NOMO-1 treated with DMSO at 0.1 percent for 48 hours (cell line): ENCODE measurements around the gene CNOT11.
"Not testable (repeated sequence)": the region's sequence is repeated elsewhere in the genome, so short reads cannot be mapped to it uniquely, and the experiment has no call there.

Experiments
- DNase-seq: peaks from one replicate; lab custom pipeline; 2025; ENCODE audit not compliant: unreplicated experiment; lab: John Stamatoyannopoulos, UW

Gene CNOT11

DNA sequence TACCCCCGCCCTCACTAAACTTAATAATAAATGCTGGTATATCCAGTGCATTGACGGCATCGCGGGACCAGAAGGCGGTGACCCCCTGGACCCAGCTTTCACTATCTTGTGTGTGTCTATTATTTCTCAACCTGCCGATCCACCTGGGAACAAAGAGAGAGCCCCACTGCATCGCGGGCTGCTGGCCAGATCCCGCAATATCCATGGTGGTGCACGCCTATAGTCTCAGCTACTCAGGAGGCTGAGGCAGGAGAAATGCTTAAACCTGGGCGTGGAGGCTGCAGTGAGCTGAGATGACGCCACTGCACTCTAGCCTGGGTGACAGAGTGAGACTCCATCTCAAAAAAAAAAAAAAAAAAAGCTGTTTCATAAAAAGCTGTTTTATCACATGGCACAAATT lies 7.8 kb upstream of the CNOT11 start:
- DNase-seq = not testable (repeated sequence)

DNA sequence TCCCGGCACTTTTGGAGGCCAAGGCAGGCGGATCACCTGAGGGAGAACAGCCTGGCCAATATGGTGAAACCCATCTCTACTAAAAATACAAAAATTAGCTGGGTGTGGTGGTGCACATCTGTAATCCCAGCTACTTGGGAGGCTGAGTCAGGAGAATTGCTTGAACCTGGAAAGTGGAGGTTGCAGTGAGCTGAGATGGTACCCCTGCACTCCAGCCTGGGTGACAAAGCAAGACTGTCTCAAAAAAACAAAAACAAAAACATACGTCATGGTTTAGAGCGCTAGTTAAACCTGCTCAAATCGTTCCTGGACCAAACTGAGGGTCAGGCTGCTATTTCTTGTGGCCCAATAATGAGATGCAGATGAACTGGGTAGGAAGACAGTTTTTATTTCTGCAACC lies 7.2 kb upstream of the CNOT11 start:
- DNase-seq = not testable (repeated sequence)

GRCh38 chr2:101248756-101249155 lies 3.9 kb upstream of the CNOT11 start:
- not testable (repeated sequence) for DNase-seq

- DNase-seq = no peak
Observed at GRCh38 chr2:101249826-101250225, 2.9 kb upstream of the CNOT11 start.

GRCh38 chr2:101251246-101251781 lies 1.4 kb upstream of the CNOT11 start:
- DNase-seq = not testable (repeated sequence)

DNA sequence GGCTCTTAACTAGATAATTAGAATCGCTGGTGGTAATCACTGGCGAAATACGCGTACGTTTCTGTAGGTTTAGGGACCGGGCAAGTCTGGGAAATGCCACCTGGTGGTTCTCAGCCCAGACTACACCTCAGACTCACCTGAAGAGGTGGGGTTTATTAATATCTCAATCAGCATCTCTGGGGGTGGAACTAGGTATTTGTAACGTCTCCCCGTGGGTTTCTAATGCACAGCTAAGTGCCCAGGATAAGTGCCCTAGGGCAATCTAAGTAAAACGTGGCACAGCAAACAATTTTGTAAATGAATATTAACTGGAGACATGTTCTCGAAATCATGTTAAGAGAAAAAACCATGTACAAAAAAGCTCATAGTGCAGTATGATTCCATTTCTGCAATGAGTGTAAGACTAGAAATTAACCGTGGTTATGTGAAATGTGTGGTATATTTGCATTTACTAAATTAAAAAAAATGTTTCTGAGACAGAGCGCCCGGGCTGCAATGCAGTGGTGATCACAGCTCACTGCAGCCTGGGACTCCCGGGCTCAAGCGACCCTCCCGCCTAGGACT lies 760 bp upstream of the CNOT11 start:
- peak; percentile 78 for DNase-seq

GRCh38 chr2:101253013-101253702 lies 472 bp downstream of the CNOT11 start:
- peak; percentile 42 for DNase-seq

- DNase-seq = no peak
Observed at GRCh38 chr2:101253703-101254450, 1.2 kb downstream of the CNOT11 start.

DNA sequence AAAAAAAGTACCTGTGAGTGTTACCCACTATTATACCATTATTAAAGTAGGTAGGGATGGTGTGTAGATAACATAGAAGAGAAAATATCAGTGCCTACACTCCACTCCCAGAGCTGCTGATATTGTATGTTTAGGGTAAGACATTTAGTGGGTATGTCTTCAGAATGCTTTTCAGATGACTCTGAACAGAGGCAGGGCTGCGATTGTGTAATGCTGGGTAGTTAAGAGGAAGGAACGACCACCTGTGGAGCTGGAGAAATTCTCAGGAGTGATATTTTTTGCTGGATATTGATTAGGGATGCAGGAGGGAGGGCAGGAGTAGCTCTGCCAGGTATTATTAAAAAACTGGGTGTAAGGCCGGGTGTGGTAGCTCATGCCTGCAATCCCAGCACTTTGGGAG lies 2.8 kb downstream of the CNOT11 start:
- DNase-seq = no peak

GRCh38 chr2:101256316-101256715 lies 3.6 kb downstream of the CNOT11 start:
- DNase-seq = no peak

DNA sequence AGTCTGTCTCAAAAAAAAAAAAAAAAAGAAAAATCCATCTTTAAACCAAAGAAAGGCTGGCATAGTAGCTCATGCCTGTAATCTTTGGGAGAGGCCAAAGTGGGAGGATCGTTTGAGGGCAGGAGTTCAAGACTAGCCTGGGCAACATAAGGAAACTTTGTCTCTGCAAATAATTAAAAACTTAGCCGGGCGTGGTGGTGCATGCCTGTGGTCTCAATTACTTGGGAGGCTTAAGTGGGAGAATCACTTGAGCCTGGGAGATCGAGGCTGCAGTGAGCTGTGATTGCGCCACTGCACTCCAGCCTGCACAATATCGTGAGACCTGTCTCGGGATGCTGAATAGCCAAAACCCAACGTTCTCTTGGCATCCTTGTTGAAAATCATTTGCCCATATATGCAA lies 6.1 kb downstream of the CNOT11 start:
- no peak for DNase-seq

- no peak for DNase-seq
Observed at GRCh38 chr2:101262142-101262541, 9.5 kb downstream of the CNOT11 start.

GRCh38 chr2:101263377-101263800 lies 10.7 kb downstream of the CNOT11 start:
- DNase-seq = no peak

- DNase-seq = no peak
Observed at GRCh38 chr2:101264360-101264939, 11.8 kb downstream of the CNOT11 start.

- DNase-seq = no peak
Observed at GRCh38 chr2:101265893-101266499, 13.3 kb downstream of the CNOT11 start.

GRCh38 chr2:101267671-101268656 lies 15.3 kb downstream of the CNOT11 start:
- DNase-seq = no peak

- no peak for DNase-seq
Observed at GRCh38 chr2:101270700-101271259, 18.1 kb downstream of the CNOT11 start.

DNA sequence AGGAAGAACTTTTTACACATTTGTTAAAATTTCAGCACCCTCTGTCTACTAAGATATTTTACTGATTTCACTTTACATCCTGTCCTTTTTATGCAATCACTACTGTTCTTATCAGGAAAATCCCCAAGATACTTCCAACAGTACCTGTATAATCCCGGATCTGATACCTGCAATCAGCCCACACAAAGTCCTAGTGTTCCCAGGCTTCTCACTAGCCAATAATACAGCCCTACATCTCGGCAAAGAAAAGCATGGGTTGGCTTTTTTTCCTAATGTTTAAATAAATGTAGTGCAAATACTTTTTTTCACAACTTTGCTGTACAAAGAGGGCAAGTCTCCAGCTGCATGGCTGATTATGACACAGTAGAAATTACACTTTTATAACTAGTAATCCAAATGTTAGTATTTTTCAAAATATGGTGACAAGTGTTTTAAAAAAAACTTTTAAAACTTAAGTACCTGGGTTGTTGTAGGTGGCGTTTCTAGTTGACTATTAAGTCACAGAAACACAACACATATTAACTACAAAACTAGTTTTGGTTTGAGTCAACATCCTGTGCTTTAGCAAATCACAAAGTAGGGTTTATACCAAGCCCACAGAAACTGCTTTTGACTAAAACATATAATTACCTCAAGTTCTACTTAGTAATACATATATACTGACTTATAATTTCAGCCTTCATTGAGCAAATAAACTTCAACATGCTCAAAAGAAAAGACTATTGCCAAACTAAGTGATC lies 19.5 kb downstream of the CNOT11 start:
- DNase-seq = no peak

DNA sequence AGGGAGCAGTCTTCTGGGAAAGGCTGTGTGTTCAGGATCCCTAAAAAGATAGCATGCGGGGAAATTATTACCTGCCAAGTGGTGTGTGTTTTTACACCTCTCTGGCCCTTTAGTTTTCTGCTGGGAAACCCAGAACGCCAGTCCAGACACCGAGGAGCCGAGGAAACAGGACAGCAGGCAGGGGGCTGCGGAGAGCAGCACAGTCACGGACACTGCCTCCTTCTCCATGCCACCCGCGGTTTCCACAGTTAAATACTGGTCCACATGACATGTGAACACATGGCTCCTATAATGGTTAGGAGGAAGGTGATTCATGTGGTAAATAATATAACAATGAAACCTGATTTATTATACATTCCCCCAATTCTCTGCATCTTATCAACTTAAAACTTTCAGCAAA lies 20.4 kb downstream of the CNOT11 start:
- DNase-seq = no peak
